Thymus (tissue), 11 donors: ENCODE data around the gene TTYH2. TPM values are rescaled to one million over a fixed set of nuclear protein-coding genes. Genes with fewer than 3 reads are reported as not detected.
"Not testable (repeated sequence)": the region's sequence is repeated elsewhere in the genome, so short reads cannot be mapped to it uniquely, and the experiment has no call there.

ENCODE experiments used
- DNase-seq, 9 donors: peaks; one replicate each; pipeline ENCODE4 v3.0.0-alpha.2; 2013; ENCODE audit warnings: low spot score in 9 of 9, low read depth in 6 of 9, missing footprints in 1 of 9
- H3K27ac ChIP-seq, 2 donors: one replicate each; pipeline ENCODE4 v1.5.1; 2013; ENCODE audit warnings: control low read depth in 1 of 2, low read depth in 1 of 2, low read length in 1 of 2, mild to moderate bottlenecking in 1 of 2, moderate library complexity in 1 of 2
- H3K27me3 ChIP-seq, 2 donors: one replicate each; pipeline ENCODE4 v1.5.1; 2013; ENCODE audit warnings: low read length in 1 of 2; ENCODE audit not compliant: control insufficient read depth in 2 of 2, insufficient read depth in 1 of 2
- H3K36me3 ChIP-seq, 2 donors: one replicate each; pipeline ENCODE4 v1.5.1; 2013; ENCODE audit warnings: low read length in 1 of 2, mild to moderate bottlenecking in 1 of 2, moderate library complexity in 1 of 2; ENCODE audit not compliant: control insufficient read depth in 2 of 2, insufficient read depth in 2 of 2
- H3K4me1 ChIP-seq, 2 donors: one replicate each; pipeline ENCODE4 v1.5.1; 2013; ENCODE audit warnings: low read length in 2 of 2; ENCODE audit not compliant: control insufficient read depth in 2 of 2, insufficient read depth in 2 of 2
- H3K4me3 ChIP-seq, 2 donors: one replicate each; pipeline ENCODE4 v1.5.1; 2013; ENCODE audit warnings: low read length in 2 of 2, control low read depth in 1 of 2, mild to moderate bottlenecking in 1 of 2
- H3K9me3 ChIP-seq, 2 donors: one replicate each; pipeline ENCODE4 v1.5.1; 2013; ENCODE audit warnings: low read length in 1 of 2, mild to moderate bottlenecking in 1 of 2; ENCODE audit not compliant: control insufficient read depth in 2 of 2, insufficient read depth in 1 of 2
- WGBS: extraction: QIAGEN DNeasy Blood & Tissue Kit; methylation state at CpG from one replicate; pipeline ENCODE4 v1.1.7; 2013; 5-methylcytosine and 5-hydroxymethylcytosine counted together
- polyA plus RNA-seq: library from polyadenylated mRNA; stranded (reverse); fragments of 200-250 nt; gene quantifications from one replicate; pipeline ENCODE4 v1.2.3, GENCODE V29; 2013
- total RNA-seq: library from RNA; stranded (reverse); fragments of 120-200 nt; gene quantifications from one replicate; pipeline ENCODE4 v1.2.4, GENCODE V29; 2013
- donor health status: healthy.

The TTYH2 gene
- total and polyA plus RNA-seq, 2 donors, result 4.9 to 8.7 TPM

DNA sequence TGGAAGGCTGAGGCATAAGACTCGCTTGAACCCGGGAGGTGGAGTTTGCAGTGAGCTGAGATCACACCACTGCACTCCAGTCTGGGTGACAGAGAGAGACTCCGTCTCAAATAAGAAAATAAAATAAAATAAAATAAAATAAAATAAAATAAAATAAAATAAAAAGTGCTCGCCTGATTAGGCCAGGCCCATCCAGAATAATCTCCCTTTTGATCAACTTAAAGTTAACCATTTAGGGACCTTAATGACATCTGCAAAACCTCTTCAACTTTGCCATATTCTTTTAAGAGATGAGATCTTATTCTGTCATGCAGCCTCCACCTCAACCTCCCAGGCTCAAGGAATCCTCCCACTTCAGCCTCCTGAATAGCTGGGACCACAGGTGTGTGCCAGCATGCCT lies 24.7 kb upstream of the TTYH2 start:
- not testable (repeated sequence) for DNase-seq, H3K36me3 ChIP-seq, H3K27ac ChIP-seq, H3K4me3 ChIP-seq, H3K4me1 ChIP-seq, H3K9me3 ChIP-seq
- H3K27me3 ChIP-seq, result peaks cover 0 to 13% of the 10 kb centered on the region in 2 donors
- whole genome bisulfite sequencing, result 96% methylated on average over 4 of the region's 4 CpGs

DNA sequence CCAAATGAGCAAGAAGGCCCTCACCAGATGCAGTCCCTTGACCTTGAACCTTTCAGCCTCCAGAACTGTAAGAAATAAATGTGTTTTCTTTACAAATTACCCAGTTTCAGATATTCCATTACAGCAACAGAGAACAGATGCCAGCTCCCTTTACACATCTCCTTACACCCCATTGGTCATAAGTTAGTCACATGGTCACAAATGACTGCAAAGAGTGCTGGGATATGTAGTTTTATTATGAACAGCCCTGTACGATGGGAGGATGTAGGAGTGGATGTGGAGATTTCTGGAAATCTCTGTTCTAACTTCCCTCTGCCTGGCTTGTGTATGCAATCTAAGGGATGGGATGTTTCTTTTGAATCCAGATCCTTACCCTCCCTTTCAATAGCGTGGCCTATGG lies 23.2 kb upstream of the TTYH2 start:
- H3K27ac ChIP-seq, result no peak overlapping the region
- H3K36me3 ChIP-seq, result no peaks in the 10 kb centered on the region
- no peaks in the 10 kb centered on the region for H3K4me1 ChIP-seq
- H3K27me3 ChIP-seq, result peaks cover 0 to 20% of the 10 kb centered on the region in 2 donors
- 54% methylated on average over 2 of the region's 2 CpGs for WGBS
- H3K9me3 ChIP-seq, result no peaks in the 10 kb centered on the region
- no peak overlapping the region for H3K4me3 ChIP-seq
- peak in 1 of 9 donors; percentile 62 for DNase-seq

DNA sequence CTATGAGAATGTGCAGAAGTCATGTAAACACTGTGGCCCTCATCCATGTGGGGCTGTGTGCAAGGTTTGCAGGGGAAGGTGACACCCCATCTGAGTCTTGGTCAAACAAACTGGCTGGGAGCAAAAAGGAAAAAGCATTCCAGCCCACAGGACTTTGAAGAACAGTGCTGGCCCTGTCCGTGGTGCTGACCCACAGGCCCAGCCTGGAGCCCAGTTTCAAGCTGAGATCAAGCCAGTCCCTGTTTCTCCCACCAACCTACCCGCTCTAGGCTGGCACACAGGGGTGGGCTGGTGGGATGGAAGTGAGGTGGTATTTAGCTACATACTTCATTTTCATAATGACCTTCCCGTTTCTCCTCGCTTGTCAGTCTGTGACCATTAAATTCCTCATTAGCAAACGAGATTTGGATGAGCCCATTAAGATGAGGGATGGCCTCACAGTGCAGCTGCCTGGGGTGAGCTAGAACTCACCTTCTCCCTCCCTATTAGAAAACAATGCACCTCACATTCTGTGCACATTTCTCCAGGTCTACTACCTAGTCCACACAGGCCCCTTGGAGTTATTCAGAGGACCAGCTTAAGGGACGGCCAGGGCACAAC lies 22.5 kb upstream of the TTYH2 start:
- no peaks in the 10 kb centered on the region for H3K36me3 ChIP-seq
- H3K27ac ChIP-seq, result no peak overlapping the region
- no peaks in the 10 kb centered on the region for H3K4me1 ChIP-seq
- H3K4me3 ChIP-seq, result no peak overlapping the region
- DNase-seq, result no peak
- peaks cover 0 to 28% of the 10 kb centered on the region in 2 donors for H3K27me3 ChIP-seq
- no peaks in the 10 kb centered on the region for H3K9me3 ChIP-seq
- 80% methylated on average over 6 of the region's 6 CpGs for WGBS

DNA sequence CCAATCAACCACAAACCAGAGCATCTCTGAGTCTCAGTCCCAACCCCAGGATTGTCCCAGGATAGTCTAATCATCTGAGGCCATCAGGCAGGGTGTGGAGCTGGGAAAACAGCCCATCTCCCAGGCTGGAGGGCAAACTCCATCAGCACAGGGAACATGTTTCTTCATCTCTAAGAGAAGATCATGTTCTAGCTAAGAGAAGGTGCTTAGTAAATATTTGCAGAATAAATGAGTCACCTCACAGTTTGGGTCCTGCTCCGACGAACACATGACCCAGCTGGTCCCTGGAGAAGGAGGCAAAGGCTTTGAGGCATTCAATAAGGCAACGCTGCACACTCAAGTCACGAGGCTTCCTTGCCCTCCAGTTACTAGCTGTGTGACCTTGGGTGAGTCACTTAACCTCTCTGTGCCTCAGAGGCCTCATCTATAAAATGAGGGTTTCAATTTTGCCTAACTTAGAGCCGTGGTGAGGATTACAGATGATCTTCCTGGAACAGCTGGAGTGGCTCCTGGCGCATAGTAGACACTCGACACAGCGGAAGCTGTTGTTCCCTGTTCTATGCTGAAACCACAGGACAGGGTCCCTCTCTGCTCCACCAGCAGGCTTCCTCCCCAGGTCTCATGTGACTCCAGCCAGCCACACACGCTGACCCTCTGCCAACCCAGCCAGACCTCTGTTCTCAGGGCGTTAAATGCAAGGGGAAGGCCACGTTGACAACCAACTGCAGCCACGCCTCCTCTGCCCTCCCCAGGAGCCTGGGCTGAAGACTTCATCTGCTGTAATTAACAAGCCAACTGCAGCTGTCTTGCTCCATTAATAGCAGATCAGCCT lies 20.2 kb upstream of the TTYH2 start:
- Histone ChIP-seq H3K36me3 (no peaks in the 10 kb centered on the region), H3K9me3 (no peaks in the 10 kb centered on the region), H3K4me1 (no peaks in the 10 kb centered on the region), H3K27ac (no peak overlapping the region), H3K27me3 (peaks cover 0 to 36% of the 10 kb centered on the region in 2 donors), H3K4me3 (no peak overlapping the region)
- 37% methylated on average over 12 of the region's 12 CpGs for WGBS
- DNase-seq, result no peak

DNA sequence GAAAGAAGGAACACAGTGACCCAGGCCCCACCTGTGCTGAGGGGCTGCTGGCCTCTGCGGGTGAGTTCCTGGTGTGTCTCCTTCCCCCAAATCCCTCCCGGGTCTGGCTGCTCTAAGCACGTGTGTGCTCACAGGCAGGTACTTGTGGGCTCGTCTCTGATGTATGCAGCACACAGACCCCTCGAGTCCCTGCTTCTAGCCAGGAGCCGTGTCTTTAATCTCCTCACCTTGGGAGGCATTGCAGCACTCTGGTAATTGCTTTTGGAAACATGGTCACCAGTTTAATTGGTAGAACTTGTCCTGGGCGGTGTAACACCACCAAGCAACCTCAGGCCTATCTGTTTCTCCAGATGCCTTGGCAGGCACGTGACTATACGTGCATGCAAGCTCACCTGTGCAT lies 18.7 kb upstream of the TTYH2 start:
- no peak for DNase-seq
- Histone ChIP-seq H3K4me1 (no peaks in the 10 kb centered on the region), H3K27ac (no peak overlapping the region), H3K36me3 (no peaks in the 10 kb centered on the region), H3K27me3 (peaks cover 0 to 50% of the 10 kb centered on the region in 2 donors), H3K9me3 (no peaks in the 10 kb centered on the region), H3K4me3 (no peak overlapping the region)
- WGBS, result 91% methylated on average over 9 of the region's 9 CpGs

DNA sequence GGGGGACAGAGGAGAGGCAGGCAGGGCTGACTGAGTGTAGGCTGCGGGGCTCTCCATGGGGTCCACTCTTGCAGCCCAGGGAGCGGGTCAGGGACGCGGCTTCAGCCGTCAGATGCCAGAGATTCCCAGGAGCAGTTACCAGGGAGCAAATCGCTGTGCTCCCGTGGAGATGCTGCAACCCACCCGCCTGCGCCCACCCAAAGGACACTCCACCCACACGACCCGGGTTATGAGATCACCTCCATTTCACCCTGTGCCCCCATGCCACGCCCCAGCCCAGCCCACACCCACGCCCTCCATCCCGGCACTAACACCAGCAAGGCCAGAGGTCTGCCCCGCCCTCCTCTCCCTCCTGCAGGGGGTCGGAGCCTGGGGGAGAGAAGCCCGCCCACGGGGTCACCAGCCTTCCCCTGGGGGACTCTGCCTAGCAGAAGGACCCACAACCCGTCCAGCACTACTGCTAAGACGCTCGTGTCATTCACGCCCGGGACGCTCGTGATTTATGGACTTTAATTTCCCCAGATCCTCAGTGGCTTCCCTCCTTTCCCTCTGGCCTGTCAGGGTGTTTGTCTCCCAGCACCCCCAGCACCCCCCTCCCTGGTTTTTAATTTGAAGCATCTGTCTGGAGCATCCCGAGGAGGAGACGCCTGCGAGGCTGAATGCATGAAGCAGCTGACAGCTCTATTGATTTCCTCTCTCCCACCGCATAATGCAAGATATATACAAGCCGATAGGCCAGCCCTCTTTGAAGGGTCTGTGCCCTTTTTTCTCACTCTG lies 16.6 kb upstream of the TTYH2 start:
- peaks cover 0 to 3% of the 10 kb centered on the region in 2 donors for H3K4me1 ChIP-seq
- no peaks in the 10 kb centered on the region for H3K9me3 ChIP-seq
- no peak overlapping the region for H3K27ac ChIP-seq
- no peaks in the 10 kb centered on the region for H3K36me3 ChIP-seq
- peaks cover 6 to 70% of the 10 kb centered on the region in 2 donors for H3K27me3 ChIP-seq
- WGBS, result 90% methylated on average over 30 of the region's 30 CpGs
- no peak for DNase-seq
- H3K4me3 ChIP-seq, result no peak overlapping the region

DNA sequence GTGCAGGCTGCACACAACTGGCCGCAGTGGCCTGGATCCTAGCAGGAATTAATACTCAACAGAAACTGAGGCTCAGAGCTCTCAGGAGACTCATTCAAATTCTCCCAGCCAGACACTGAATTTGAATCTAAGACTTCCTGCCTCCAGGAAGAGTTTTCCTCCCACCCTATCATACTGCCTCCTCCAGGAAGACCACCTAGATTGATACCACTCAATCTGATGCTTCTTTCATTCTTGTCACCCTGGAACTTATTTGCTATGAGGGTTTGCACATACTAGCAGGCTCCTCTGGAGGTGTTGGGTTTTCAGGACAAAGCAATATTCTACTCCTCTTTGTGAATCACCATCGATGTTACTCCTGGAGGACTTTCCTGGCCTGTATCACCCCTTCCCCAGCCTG lies 15.6 kb upstream of the TTYH2 start:
- no peaks in the 10 kb centered on the region for H3K36me3 ChIP-seq
- no peak overlapping the region for H3K27ac ChIP-seq
- H3K4me3 ChIP-seq, result no peak overlapping the region
- peaks cover 6 to 81% of the 10 kb centered on the region in 2 donors for H3K27me3 ChIP-seq
- peaks cover 0 to 3% of the 10 kb centered on the region in 2 donors for H3K4me1 ChIP-seq
- no peak for DNase-seq
- H3K9me3 ChIP-seq, result no peaks in the 10 kb centered on the region
- WGBS, result 99% methylated on average over 2 of the region's 2 CpGs

DNA sequence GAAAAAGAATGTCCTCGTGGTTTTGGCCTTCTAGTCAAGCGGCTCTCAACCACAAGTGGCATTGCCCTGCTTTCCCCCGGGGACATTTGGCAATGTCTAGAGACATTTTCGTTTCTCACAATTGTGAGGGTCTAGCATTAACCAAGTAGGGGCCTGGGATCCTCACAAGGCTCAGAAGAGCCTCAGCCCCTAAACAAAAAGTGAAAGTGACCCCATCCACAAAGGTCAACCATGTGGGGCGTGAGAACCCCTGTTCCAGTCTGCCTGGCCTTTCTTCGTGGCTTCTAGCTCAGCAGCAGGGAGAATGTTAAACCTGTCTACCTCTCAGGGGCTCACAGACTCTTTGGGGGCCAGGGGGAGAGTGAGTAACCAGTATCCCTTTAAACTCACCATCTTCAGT lies 14.7 kb upstream of the TTYH2 start:
- Histone ChIP-seq H3K36me3 (no peaks in the 10 kb centered on the region), H3K9me3 (no peaks in the 10 kb centered on the region), H3K27me3 (peaks cover 6 to 79% of the 10 kb centered on the region in 2 donors), H3K4me1 (peaks cover 0 to 7% of the 10 kb centered on the region in 2 donors), H3K27ac (no peak overlapping the region), H3K4me3 (no peak overlapping the region)
- DNase-seq, result no peak
- 82% methylated on average over 6 of the region's 6 CpGs for WGBS
